H1 (cell line): Measurements from ENCODE around the gene PEAK1. TPM values are rescaled to one million over a fixed set of nuclear protein-coding genes. Genes with fewer than 3 reads are reported as not detected.

Source experiments
- CTCF ChIA-PET: fragments of 300-600 bp; sonication (Branson Sonifier 250); formaldehyde crosslinking; loops from one replicate; lab custom pipeline; 2021; ENCODE audit not compliant: partially characterized antibody; lab: Charles Lee
- POLR2A ChIA-PET: fragments of 300-600 bp; sonication (Branson Sonifier 250); formaldehyde crosslinking; loops from one replicate; lab custom pipeline; 2021; ENCODE audit warnings: inconsistent platforms; ENCODE audit not compliant: partially characterized antibody; lab: Charles Lee
- DNase-seq, 2 experiments: peaks; one replicate each; pipeline versions ENCODE4 v3.0.0 to v3.0.0-alpha.2; 2010 to 2022; ENCODE audit warnings: low spot score in 2 of 2, low read depth in 1 of 2, mixed read lengths in 1 of 2
- FAIRE-seq: peaks from 2 replicates; lab custom pipeline; 2011; peaks lifted over from hg19 to GRCh38; lab: Jason Lieb, UNC
- H2AFZ ChIP-seq: 2 replicates; pipeline ENCODE4 v1.8.1; 2012; ENCODE audit warnings: low read length, inconsistent platforms
- H2AK5ac ChIP-seq: 2 replicates; pipeline ENCODE4 v1.6.1; 2013; ENCODE audit warnings: low read depth, low read length
- H2BK120ac ChIP-seq: replicated peaks from 2 replicates; pipeline ENCODE3; 2013; ENCODE audit warnings: low read depth, low read length, inconsistent platforms
- H2BK12ac ChIP-seq: 2 replicates; pipeline ENCODE4 v1.6.1; 2013; ENCODE audit warnings: low read depth, low read length
- H2BK15ac ChIP-seq: 2 replicates; pipeline ENCODE4 v1.6.1; 2013; ENCODE audit warnings: low read length
- H2BK20ac ChIP-seq: 2 replicates; pipeline ENCODE4 v1.6.1; 2013; ENCODE audit warnings: low read length
- H2BK5ac ChIP-seq: 2 replicates; pipeline ENCODE4 v1.6.1; 2013; ENCODE audit warnings: low read depth, low read length
- H3K14ac ChIP-seq: 2 replicates; pipeline ENCODE4 v1.6.1; 2013; ENCODE audit warnings: inconsistent platforms; ENCODE audit not compliant: insufficient read length
- H3K18ac ChIP-seq: 2 replicates; pipeline ENCODE4 v1.6.1; 2013; ENCODE audit warnings: low read length; ENCODE audit errors: extremely low read depth
- H3K23ac ChIP-seq: 2 replicates; pipeline ENCODE4 v1.6.1; 2013; ENCODE audit warnings: inconsistent platforms; ENCODE audit not compliant: insufficient read length
- H3K23me2 ChIP-seq: 2 replicates; pipeline ENCODE4 v1.6.1; 2013; ENCODE audit warnings: low read depth, low read length
- H3K27ac ChIP-seq: 2 replicates; pipeline ENCODE4 v1.6.1; 2011; ENCODE audit warnings: low read depth, low read length, inconsistent platforms
- H3K27me3 ChIP-seq, 4 experiments: replicated peaks in 1 of 4; 1 replicate in 1 of 4; 2 replicates in 3 of 4; pipeline versions ENCODE4 v1.6.1 to v1.8.1; 2011 to 2013; ENCODE audit warnings: low read length in 3 of 4, mild to moderate bottlenecking in 3 of 4, inconsistent platforms in 2 of 4, mixed read lengths in 2 of 4, moderate library complexity in 1 of 4; ENCODE audit not compliant: control insufficient read depth in 3 of 4, insufficient read depth in 3 of 4; ENCODE audit errors: extremely low read depth in 1 of 4
- H3K36me3 ChIP-seq, 4 experiments: 2 replicates each; pipeline versions ENCODE4 v1.6.1 to v1.8.1; 2011 to 2013; ENCODE audit warnings: mild to moderate bottlenecking in 4 of 4, low read length in 3 of 4, moderate library complexity in 2 of 4, control low read depth in 1 of 4, inconsistent platforms in 1 of 4; ENCODE audit not compliant: insufficient read depth in 4 of 4, control insufficient read depth in 2 of 4
- H3K4ac ChIP-seq: replicated peaks from 2 replicates; pipeline ENCODE3; 2013; ENCODE audit warnings: low read length, low read depth, mixed read lengths, inconsistent platforms; ENCODE audit not compliant: insufficient read length
- H3K4me1 ChIP-seq, 4 experiments: replicated peaks in 1 of 4; 1 replicate in 1 of 4; 2 replicates in 3 of 4; pipeline versions ENCODE4 v1.6.1 to v1.8.1; 2011 to 2013; ENCODE audit warnings: low read length in 3 of 4, inconsistent platforms in 2 of 4, mixed read lengths in 1 of 4; ENCODE audit not compliant: insufficient read depth in 4 of 4, control insufficient read depth in 3 of 4
- H3K4me2 ChIP-seq, 2 experiments: 2 replicates each; pipeline versions ENCODE4 v1.6.1 to v1.8.1; 2011 to 2013; ENCODE audit warnings: low read depth in 2 of 2, low read length in 2 of 2, control low read depth in 1 of 2, inconsistent platforms in 1 of 2, mild to moderate bottlenecking in 1 of 2; ENCODE audit not compliant: insufficient read depth in 1 of 2
- H3K4me3 ChIP-seq, 4 experiments: fragments of 200-600, 300-600 bp in 1 of 4; sonication (generic), shearing (Covaris generic), sonication (Bioruptor Twin) in 1 of 4; 2 replicates each; pipeline versions ENCODE4 v1.5.1 to v1.8.1; 2011 to 2016; ENCODE audit warnings: low read length in 4 of 4, low read depth in 3 of 4, control low read depth in 2 of 4, inconsistent platforms in 2 of 4, mild to moderate bottlenecking in 2 of 4, mixed read lengths in 1 of 4, moderate library complexity in 1 of 4; ENCODE audit not compliant: insufficient read depth in 2 of 4; ENCODE audit errors: extremely low read depth in 1 of 4
- H3K56ac ChIP-seq: replicated peaks from 2 replicates; pipeline ENCODE3; 2013; ENCODE audit warnings: low read depth, mild to moderate bottlenecking, mixed read lengths, low read length, inconsistent platforms; ENCODE audit not compliant: insufficient read length
- H3K79me1 ChIP-seq: 2 replicates; pipeline ENCODE4 v1.6.1; 2013; ENCODE audit warnings: low read depth, low read length, control low read depth
- H3K79me2 ChIP-seq, 2 experiments: 2 replicates each; pipeline versions ENCODE4 v1.6.1 to v1.8.1; 2012 to 2013; ENCODE audit warnings: low read length in 2 of 2, mild to moderate bottlenecking in 2 of 2, inconsistent platforms in 1 of 2; ENCODE audit not compliant: insufficient read depth in 2 of 2, control insufficient read depth in 1 of 2
- H3K9ac ChIP-seq, 4 experiments: replicated peaks in 1 of 4; 1 replicate in 1 of 4; 2 replicates in 3 of 4; pipeline versions ENCODE4 v1.6.1 to v1.8.1; 2011 to 2013; ENCODE audit warnings: low read depth in 3 of 4, low read length in 3 of 4, control low read depth in 2 of 4, mild to moderate bottlenecking in 2 of 4, moderate library complexity in 2 of 4, inconsistent platforms in 1 of 4; ENCODE audit errors: extremely low read depth in 1 of 4
- H3K9me3 ChIP-seq, 2 experiments: 2 replicates each; pipeline versions ENCODE4 v1.6.1 to v1.8.1; 2012 to 2013; ENCODE audit warnings: mild to moderate bottlenecking in 2 of 2, moderate library complexity in 2 of 2, control low read depth in 1 of 2, inconsistent platforms in 1 of 2, low read depth in 1 of 2, low read length in 1 of 2, mixed read lengths in 1 of 2; ENCODE audit not compliant: insufficient read depth in 2 of 2
- H4K20me1 ChIP-seq, 2 experiments: replicated peaks in 1 of 2; 2 replicates each; pipeline versions ENCODE3 to v1.8.1; 2011 to 2013; ENCODE audit warnings: inconsistent platforms in 2 of 2, low read length in 2 of 2, mild to moderate bottlenecking in 1 of 2; ENCODE audit not compliant: insufficient read depth in 2 of 2, control insufficient read depth in 1 of 2
- H4K5ac ChIP-seq: 2 replicates; pipeline ENCODE4 v1.6.1; 2013; ENCODE audit warnings: low read length, low read depth, mixed read lengths, inconsistent platforms; ENCODE audit not compliant: insufficient read length
- H4K8ac ChIP-seq: 2 replicates; pipeline ENCODE4 v1.8.0; 2013; ENCODE audit warnings: mild to moderate bottlenecking, moderate library complexity, low read length, inconsistent platforms; ENCODE audit not compliant: insufficient read depth; ENCODE audit errors: extremely low read depth
- H4K91ac ChIP-seq: replicated peaks from 2 replicates; pipeline ENCODE3; 2013; ENCODE audit warnings: low read length, mixed read lengths, inconsistent platforms; ENCODE audit not compliant: insufficient read length
- BCL11A ChIP-seq, 2 experiments: IDR thresholded peaks; one replicate each; pipeline ENCODE4 v1.6.1; 2011; ENCODE audit warnings: low read depth in 2 of 2, low read length in 2 of 2, mild to moderate bottlenecking in 2 of 2
- EZH2 ChIP-seq: fragments of 200-600 bp; sonication (generic); IDR thresholded peaks from 2 replicates; pipeline ENCODE4 v1.7.1; 2012; ENCODE audit warnings: low read depth, mild to moderate bottlenecking, moderate library complexity, low read length, inconsistent platforms; ENCODE audit not compliant: severe bottlenecking
- HDAC2 ChIP-seq, 2 experiments: fragments of 300-600 bp in 1 of 2; sonication (generic) in 1 of 2; IDR thresholded peaks; 2 replicates each; pipeline ENCODE4 v1.6.1; 2011 to 2012; ENCODE audit warnings: low read depth in 2 of 2, low read length in 2 of 2, mild to moderate bottlenecking in 2 of 2, moderate library complexity in 2 of 2, borderline replicate concordance in 1 of 2, inconsistent platforms in 1 of 2
- NRF1 ChIP-seq: IDR thresholded peaks from 2 replicates; pipeline ENCODE4 v1.6.1; 2011; ENCODE audit warnings: mild to moderate bottlenecking, low read depth, low read length, improper control_type of control experiment
- POLR2AphosphoS5 ChIP-seq: IDR thresholded peaks from 2 replicates; pipeline ENCODE4 v1.6.1; 2011; ENCODE audit warnings: low read depth, low read length
- RFX5 ChIP-seq: IDR thresholded peaks from 2 replicates; pipeline ENCODE4 v1.6.1; 2011; ENCODE audit warnings: low read depth, low read length, improper control_type of control experiment, borderline replicate concordance
- RNF2 ChIP-seq: fragments of 200-900, 300-1000 bp; sonication (generic); IDR thresholded peaks from 2 replicates; pipeline ENCODE4 v1.7.1; 2016; ENCODE audit warnings: borderline replicate concordance, low read depth, mild to moderate bottlenecking, antibody characterized with exemption, low read length; ENCODE audit not compliant: poor library complexity, severe bottlenecking; ENCODE audit errors: missing control alignments
- RXRA ChIP-seq: IDR thresholded peaks from 2 replicates; pipeline ENCODE4 v1.6.1; 2011; ENCODE audit warnings: low read depth, mild to moderate bottlenecking, low read length, moderate library complexity; ENCODE audit not compliant: insufficient read depth
- SIN3A ChIP-seq, 2 experiments: IDR thresholded peaks in 1 of 2; conservative IDR thresholded peaks in 1 of 2; 2 replicates each; pipeline ENCODE4 v1.6.1; 2011 to 2012; ENCODE audit warnings: low read length in 2 of 2, improper control_type of control experiment in 1 of 2, low read depth in 1 of 2, mild to moderate bottlenecking in 1 of 2
- TAF7 ChIP-seq: optimal IDR thresholded peaks from 2 replicates; pipeline ENCODE3; 2011; ENCODE audit warnings: low read depth, mild to moderate bottlenecking, inconsistent platforms, low read length, moderate library complexity, borderline replicate concordance
- WGBS, 2 experiments: shearing (Covaris generic) in 1 of 2; methylation state at CpG; one replicate each; pipeline versions ENCODE4 v1.1.6 to v1.1.7; 2013 to 2015; ENCODE audit warnings: low lambda C conversion rate in 2 of 2, mixed read lengths in 2 of 2, inconsistent platforms in 1 of 2, low coverage in 1 of 2, missing lambda C conversion rate in 1 of 2; ENCODE audit not compliant: insufficient replicate concordance in 2 of 2, insufficient coverage in 1 of 2, insufficient read length in 1 of 2; ENCODE audit errors: extremely low coverage in 1 of 2, missing lambda C conversion rate in 1 of 2; 5-methylcytosine and 5-hydroxymethylcytosine counted together
- polyA plus RNA-seq, 7 experiments: library from polyadenylated mRNA; depleted of rRNA in 3 of 7; stranded (reverse) in 5 of 7; unstranded in 2 of 7; fragments of >200 nt in 5 of 7; fragments of 200-250 nt in 2 of 7; gene quantifications; 1 replicate in 5 of 7; 2 replicates in 1 of 7; 4 replicates in 1 of 7; pipeline versions ENCODE4 v1.2.1 to v1.2.3, GENCODE V29; 2011 to 2013; ENCODE audit warnings: missing spikeins in 2 of 7, mixed read lengths in 2 of 7
- total RNA-seq: library from RNA; stranded (reverse); fragmentation: NEBNext Ultra II Directional; extraction: Animal tissue kit (Norgen Biotek cat#: 25700); gene quantifications from 2 replicates; pipeline ENCODE4 v1.2.1, GENCODE V29; 2021
- TF ChIP-seq, protein P1 (sequence below): IDR thresholded peaks from 2 replicates; pipeline ENCODE4 v1.6.1; 2012; ENCODE audit warnings: inconsistent platforms

PEAK1 gene
- total and polyA plus RNA-seq, 2 of the 8 experiments (the other 6 are each of a cell fraction or from before 2014, with no cell fraction given): 8.8 to 44.8 TPM

DNA sequence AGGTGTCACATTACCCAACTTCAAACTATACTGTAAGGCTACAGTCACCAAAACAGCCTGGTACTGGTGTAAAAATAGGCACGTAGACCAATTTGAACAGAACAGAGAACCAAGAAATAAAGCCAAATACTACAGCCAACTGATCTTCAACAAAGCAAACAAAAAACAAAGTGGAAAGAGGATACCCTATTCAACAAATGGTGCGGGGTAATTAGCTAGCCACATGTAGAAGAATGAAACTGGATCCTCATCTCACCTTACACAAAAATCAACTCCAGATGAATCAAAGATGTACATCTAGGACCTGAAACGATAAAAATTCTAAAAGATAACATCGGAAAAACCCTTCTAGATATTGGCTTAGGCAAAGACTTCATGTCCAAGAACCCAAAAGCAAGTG lies 13.1 kb downstream of the PEAK1 start:
- H3K4ac ChIP-seq: no peak overlapping the region
- no peak overlapping the region for H2BK5ac ChIP-seq
- no peak overlapping the region for H3K4me2 ChIP-seq
- no peak overlapping the region for H3K27ac ChIP-seq
- no peak overlapping the region for H2BK12ac ChIP-seq
- H3K56ac ChIP-seq: no peak overlapping the region
- POLR2A ChIA-PET: no interaction called here
- FAIRE-seq: no peak
- H3K23ac ChIP-seq: no peak overlapping the region
- no peak overlapping the region for H2BK15ac ChIP-seq
- H2BK120ac ChIP-seq: no peak overlapping the region
- H4K91ac ChIP-seq: no peak overlapping the region
- H3K79me2 ChIP-seq: peaks cover 0 to 92% of the 10 kb centered on the region in 2 experiments; a peak in 3 of 4 replicates
- H2AFZ ChIP-seq: no peak overlapping the region
- H3K9me3 ChIP-seq: no peaks in the 10 kb centered on the region
- no peak overlapping the region for H2BK20ac ChIP-seq
- no peaks in the 10 kb centered on the region for H3K27me3 ChIP-seq
- H4K20me1 ChIP-seq: peaks cover 0 to 1% of the 10 kb centered on the region in 2 experiments
- no peak overlapping the region for H4K5ac ChIP-seq
- H3K14ac ChIP-seq: no peak overlapping the region
- no peak overlapping the region for H3K9ac ChIP-seq
- H3K4me3 ChIP-seq: no peak overlapping the region
- H4K8ac ChIP-seq: no peak overlapping the region
- 94% methylated on average over 4 of the region's 4 CpGs; no CpG with 5 or more reads in 1 of the 2 experiments for WGBS, 2 experiments
- H3K36me3 ChIP-seq: no peaks in the 10 kb centered on the region; a peak in 2 of 8 replicates
- H3K23me2 ChIP-seq: no peaks in the 10 kb centered on the region
- H2AK5ac ChIP-seq: no peak overlapping the region
- no peak overlapping the region for H3K18ac ChIP-seq
- peaks cover 0 to 5% (median 0%) of the 10 kb centered on the region in 4 experiments; a peak in 3 of 7 replicates for H3K4me1 ChIP-seq
- DNase-seq: no peak
- H3K79me1 ChIP-seq: no peaks in the 10 kb centered on the region
- CTCF ChIA-PET: interaction anchor here (0.6 to 1.0 kb wide), 2 partner anchors 12 to 215 kb away, joined by 3 to 4 read pairs; no protein-coding TSS in a partner anchor
- TF ChIP-seq RFX5: no peak
- no peak for TF ChIP-seq EZH2
- TF ChIP-seq, protein P1, sequence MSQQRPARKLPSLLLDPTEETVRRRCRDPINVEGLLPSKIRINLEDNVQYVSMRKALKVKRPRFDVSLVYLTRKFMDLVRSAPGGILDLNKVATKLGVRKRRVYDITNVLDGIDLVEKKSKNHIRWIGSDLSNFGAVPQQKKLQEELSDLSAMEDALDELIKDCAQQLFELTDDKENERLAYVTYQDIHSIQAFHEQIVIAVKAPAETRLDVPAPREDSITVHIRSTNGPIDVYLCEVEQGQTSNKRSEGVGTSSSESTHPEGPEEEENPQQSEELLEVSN: no peak
- no peak for TF ChIP-seq BCL11A (IDR thresholded peaks at IDR 0.05; ENCODE audit: low read depth in 2 of 2, low read length in 2 of 2)
- TF ChIP-seq NRF1: no peak
- no peak for TF ChIP-seq RXRA
- no peak for TF ChIP-seq HDAC2 (IDR thresholded peaks at IDR 0.05; ENCODE audit: borderline replicate concordance in 1 of 2, low read depth in 2 of 2, low read length in 2 of 2)
- TF ChIP-seq POLR2AphosphoS5: no peak
- no peak for TF ChIP-seq RNF2
- no peak for TF ChIP-seq TAF7
- no peak for TF ChIP-seq SIN3A (conservative IDR thresholded peaks at IDR 0.05 in 1 of 2, IDR thresholded peaks at IDR 0.05 in 1 of 2; ENCODE audit: low read depth in 1 of 2, low read length in 2 of 2)
